K562 (cell line): ENCODE results near the gene FGF22. TPM values are rescaled to one million over a fixed set of nuclear protein-coding genes. Genes with fewer than 3 reads are reported as not detected.

ENCODE experiments used
- RBM22 ChIP-seq: fragments of 200-400 bp; formaldehyde crosslinking; IDR thresholded peaks from 2 replicates; pipeline ENCODE4 v1.6.1; 2018; ENCODE audit warnings: low read length, low read depth; ENCODE audit not compliant: poor library complexity, severe bottlenecking
- polyA plus RNA-seq, 8 experiments: library from polyadenylated mRNA; depleted of rRNA in 4 of 8; stranded (reverse) in 5 of 8; unstranded in 3 of 8; fragments of >200 nt; fragmentation: Nextera tagmentation in 2 of 8; fragmentation: Illumina TruSeq in 1 of 8; extraction: Ambion mirVana in 2 of 8; extraction: Trizol in 1 of 8; gene quantifications; 2 replicates each; pipeline versions ENCODE4 v1.2.1 to v1.2.3, GENCODE V29; 2011 to 2014; ENCODE audit warnings: inconsistent platforms in 1 of 8, missing spikeins in 1 of 8
- total RNA-seq, 7 experiments: library from RNA; depleted of rRNA in 6 of 7; stranded (reverse); fragments of >200 nt in 6 of 7; fragmentation: Illumina TruSeq in 2 of 7; extraction: Trizol in 2 of 7; gene quantifications; 2 replicates each; pipeline versions ENCODE4 v1.2.1 to v1.2.3, GENCODE V29; 2011 to 2021; ENCODE audit warnings: low replicate concordance in 1 of 7
- TF ChIP-seq, protein P1 (sequence below): fragments of 200-800 bp; sonication (Bioruptor generic); IDR thresholded peaks from 2 replicates; pipeline ENCODE4 v1.6.1; 2016; ENCODE audit warnings: missing genetic modification characterization, missing compliant biosample characterization
- TF ChIP-seq, protein P2 (sequence below): fragments of 250-450 bp; sonication (Bioruptor Pico); IDR thresholded peaks from 2 replicates; pipeline ENCODE4 v1.4.0; 2020

FGF22 gene
- total and polyA plus RNA-seq, 9 of the 15 experiments (the other 6 are each of a cell fraction or from before 2014, with no cell fraction given) = 0.14 to 2.2 (median 0.86) TPM; not detected in 4

- TF ChIP-seq, protein P1, sequence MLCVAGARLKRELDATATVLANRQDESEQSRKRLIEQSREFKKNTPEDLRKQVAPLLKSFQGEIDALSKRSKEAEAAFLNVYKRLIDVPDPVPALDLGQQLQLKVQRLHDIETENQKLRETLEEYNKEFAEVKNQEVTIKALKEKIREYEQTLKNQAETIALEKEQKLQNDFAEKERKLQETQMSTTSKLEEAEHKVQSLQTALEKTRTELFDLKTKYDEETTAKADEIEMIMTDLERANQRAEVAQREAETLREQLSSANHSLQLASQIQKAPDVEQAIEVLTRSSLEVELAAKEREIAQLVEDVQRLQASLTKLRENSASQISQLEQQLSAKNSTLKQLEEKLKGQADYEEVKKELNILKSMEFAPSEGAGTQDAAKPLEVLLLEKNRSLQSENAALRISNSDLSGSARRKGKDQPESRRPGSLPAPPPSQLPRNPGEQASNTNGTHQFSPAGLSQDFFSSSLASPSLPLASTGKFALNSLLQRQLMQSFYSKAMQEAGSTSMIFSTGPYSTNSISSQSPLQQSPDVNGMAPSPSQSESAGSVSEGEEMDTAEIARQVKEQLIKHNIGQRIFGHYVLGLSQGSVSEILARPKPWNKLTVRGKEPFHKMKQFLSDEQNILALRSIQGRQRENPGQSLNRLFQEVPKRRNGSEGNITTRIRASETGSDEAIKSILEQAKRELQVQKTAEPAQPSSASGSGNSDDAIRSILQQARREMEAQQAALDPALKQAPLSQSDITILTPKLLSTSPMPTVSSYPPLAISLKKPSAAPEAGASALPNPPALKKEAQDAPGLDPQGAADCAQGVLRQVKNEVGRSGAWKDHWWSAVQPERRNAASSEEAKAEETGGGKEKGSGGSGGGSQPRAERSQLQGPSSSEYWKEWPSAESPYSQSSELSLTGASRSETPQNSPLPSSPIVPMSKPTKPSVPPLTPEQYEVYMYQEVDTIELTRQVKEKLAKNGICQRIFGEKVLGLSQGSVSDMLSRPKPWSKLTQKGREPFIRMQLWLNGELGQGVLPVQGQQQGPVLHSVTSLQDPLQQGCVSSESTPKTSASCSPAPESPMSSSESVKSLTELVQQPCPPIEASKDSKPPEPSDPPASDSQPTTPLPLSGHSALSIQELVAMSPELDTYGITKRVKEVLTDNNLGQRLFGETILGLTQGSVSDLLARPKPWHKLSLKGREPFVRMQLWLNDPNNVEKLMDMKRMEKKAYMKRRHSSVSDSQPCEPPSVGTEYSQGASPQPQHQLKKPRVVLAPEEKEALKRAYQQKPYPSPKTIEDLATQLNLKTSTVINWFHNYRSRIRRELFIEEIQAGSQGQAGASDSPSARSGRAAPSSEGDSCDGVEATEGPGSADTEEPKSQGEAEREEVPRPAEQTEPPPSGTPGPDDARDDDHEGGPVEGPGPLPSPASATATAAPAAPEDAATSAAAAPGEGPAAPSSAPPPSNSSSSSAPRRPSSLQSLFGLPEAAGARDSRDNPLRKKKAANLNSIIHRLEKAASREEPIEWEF (CRISPR knock-in tag) = no peak
- no peak for TF ChIP-seq RBM22
- TF ChIP-seq, protein P2, sequence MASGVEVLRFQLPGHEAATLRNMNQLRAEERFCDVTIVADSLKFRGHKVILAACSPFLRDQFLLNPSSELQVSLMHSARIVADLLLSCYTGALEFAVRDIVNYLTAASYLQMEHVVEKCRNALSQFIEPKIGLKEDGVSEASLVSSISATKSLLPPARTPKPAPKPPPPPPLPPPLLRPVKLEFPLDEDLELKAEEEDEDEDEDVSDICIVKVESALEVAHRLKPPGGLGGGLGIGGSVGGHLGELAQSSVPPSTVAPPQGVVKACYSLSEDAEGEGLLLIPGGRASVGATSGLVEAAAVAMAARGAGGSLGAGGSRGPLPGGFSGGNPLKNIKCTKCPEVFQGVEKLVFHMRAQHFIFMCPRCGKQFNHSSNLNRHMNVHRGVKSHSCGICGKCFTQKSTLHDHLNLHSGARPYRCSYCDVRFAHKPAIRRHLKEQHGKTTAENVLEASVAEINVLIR (CRISPR knock-in tag) = no peak
These were observed at the start of gene FGF22 (continued) for GRCh38 chr19:639253-640160.
